Peyer's patch (tissue), 4 donors: Measurements from ENCODE around the gene PPP1R16B.

Experiments used
- POLR2A ChIP-seq, 2 donors: fragments of 450-650 bp; IDR thresholded peaks; one replicate each; pipeline ENCODE4 v1.5.1; 2017; ENCODE audit warnings: antibody characterized with exemption in 2 of 2, mild to moderate bottlenecking in 2 of 2, moderate library complexity in 2 of 2
- TF ChIP-seq, protein P1 (sequence below), 6 experiments: fragments of 450-650 bp in 4 of 6; fragments of 200-600 bp in 2 of 6; sonication (generic) in 1 of 6; IDR thresholded peaks; one replicate each; pipeline ENCODE4 v1.5.1; 2017 to 2019; ENCODE audit warnings: antibody characterized with exemption in 6 of 6, mild to moderate bottlenecking in 3 of 6, moderate library complexity in 1 of 6

DNA sequence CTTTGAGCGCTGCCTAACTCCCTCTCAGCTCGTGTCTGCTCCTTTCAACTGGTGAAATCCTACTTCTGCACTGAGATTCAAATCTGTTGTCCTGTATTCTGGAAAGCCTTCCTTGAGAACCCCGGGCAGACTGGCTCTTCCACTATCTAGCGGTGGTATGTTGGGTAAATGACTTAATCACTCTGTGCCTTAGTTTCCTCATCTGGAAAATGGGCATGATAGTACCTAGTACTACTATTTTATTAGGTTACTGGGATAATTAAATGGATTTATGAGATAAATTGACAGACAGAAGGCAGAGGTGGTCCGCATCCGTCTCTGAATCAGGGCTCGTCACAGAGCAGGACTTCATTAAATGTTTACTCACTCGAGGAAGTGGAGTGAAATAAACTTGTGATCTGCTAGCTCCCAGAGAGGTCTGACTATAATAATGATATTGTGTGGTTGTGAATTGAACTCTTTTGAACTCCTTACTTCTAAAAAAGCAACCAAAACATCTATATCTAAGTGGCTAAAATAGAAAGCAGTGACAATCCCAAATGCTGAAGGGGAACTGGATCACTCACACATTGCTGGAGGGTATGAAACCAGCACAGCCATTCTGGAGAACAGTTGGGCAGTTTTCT lies 26.6 kb downstream of the PPP1R16B start:
- TF ChIP-seq, protein P1, sequence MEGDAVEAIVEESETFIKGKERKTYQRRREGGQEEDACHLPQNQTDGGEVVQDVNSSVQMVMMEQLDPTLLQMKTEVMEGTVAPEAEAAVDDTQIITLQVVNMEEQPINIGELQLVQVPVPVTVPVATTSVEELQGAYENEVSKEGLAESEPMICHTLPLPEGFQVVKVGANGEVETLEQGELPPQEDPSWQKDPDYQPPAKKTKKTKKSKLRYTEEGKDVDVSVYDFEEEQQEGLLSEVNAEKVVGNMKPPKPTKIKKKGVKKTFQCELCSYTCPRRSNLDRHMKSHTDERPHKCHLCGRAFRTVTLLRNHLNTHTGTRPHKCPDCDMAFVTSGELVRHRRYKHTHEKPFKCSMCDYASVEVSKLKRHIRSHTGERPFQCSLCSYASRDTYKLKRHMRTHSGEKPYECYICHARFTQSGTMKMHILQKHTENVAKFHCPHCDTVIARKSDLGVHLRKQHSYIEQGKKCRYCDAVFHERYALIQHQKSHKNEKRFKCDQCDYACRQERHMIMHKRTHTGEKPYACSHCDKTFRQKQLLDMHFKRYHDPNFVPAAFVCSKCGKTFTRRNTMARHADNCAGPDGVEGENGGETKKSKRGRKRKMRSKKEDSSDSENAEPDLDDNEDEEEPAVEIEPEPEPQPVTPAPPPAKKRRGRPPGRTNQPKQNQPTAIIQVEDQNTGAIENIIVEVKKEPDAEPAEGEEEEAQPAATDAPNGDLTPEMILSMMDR (IDR thresholded peaks at IDR 0.05): no peak
- TF ChIP-seq POLR2A (IDR thresholded peaks at IDR 0.05): no peak
